ENCODE data around the gene CBLIF. TPM values are rescaled to one million over a fixed set of nuclear protein-coding genes. Genes with fewer than 3 reads are reported as not detected.

The CBLIF gene
- total RNA-seq, 4 donors from 2014 or later, result not detected

- no peak overlapping the region for H3K4me3 ChIP-seq (ENCODE audit: low read depth, poor library complexity, severe bottlenecking)
- no peak for DNase-seq (ENCODE audit: low spot score in 2 of 2)
- WGBS, 2 donors, result 46 to 52% methylated on average over 2 of the region's 2 CpGs
- intact Hi-C loops (cut with DNase I; ENCODE audit: low total_unique reads), result loop anchor here (5.0 to 10.0 kb wide), 2 partner anchors 49 to 106 kb away; no protein-coding TSS in a partner anchor
- no peak for TF ChIP-seq POLR2A (IDR thresholded peaks at IDR 0.05)
- TF ChIP-seq CTCF (IDR thresholded peaks at IDR 0.05), result no peak
Measured at GRCh38 chr11:59801160-59801706, 44.1 kb downstream of the CBLIF start.

GRCh38 chr11:59800390-59801025 lies 44.8 kb downstream of the CBLIF start:
- TF ChIP-seq CTCF (IDR thresholded peaks at IDR 0.05) (no peak), POLR2A (IDR thresholded peaks at IDR 0.05) (no peak)
- no peak overlapping the region for H3K4me3 ChIP-seq (ENCODE audit: low read depth, poor library complexity, severe bottlenecking)
- DNase-seq (ENCODE audit: low spot score in 2 of 2), result no peak
- intact Hi-C loops (cut with DNase I; ENCODE audit: low total_unique reads), result loop anchor here (5.0 to 10.0 kb wide), 2 partner anchors 48 to 106 kb away; no protein-coding TSS in a partner anchor
- WGBS, 2 donors, result 75 to 79% methylated on average over 7 of the region's 7 CpGs

- DNase-seq (ENCODE audit: low spot score in 2 of 2), result no peak
- 78 to 90% methylated on average over 3 of the region's 3 CpGs for WGBS, 2 donors
- H3K4me3 ChIP-seq (ENCODE audit: low read depth, poor library complexity, severe bottlenecking), result no peak overlapping the region
- intact Hi-C loops (cut with DNase I; ENCODE audit: low total_unique reads), result no loop called here
- TF ChIP-seq CTCF (IDR thresholded peaks at IDR 0.05) (no peak), POLR2A (IDR thresholded peaks at IDR 0.05) (no peak)
Measured at GRCh38 chr11:59794417-59794816, 50.9 kb downstream of the CBLIF start.

GRCh38 chr11:59792507-59792906 lies 52.8 kb downstream of the CBLIF start:
- no peak for DNase-seq (ENCODE audit: low spot score in 2 of 2)
- H3K4me3 ChIP-seq (ENCODE audit: low read depth, poor library complexity, severe bottlenecking), result no peak overlapping the region
- WGBS, 2 donors, result 75% methylated on average over 1 of the region's 1 CpG
- TF ChIP-seq CTCF (IDR thresholded peaks at IDR 0.05) (no peak), POLR2A (IDR thresholded peaks at IDR 0.05) (no peak)
- intact Hi-C loops (cut with DNase I; ENCODE audit: low total_unique reads), result no loop called here

- no peak for TF ChIP-seq CTCF (IDR thresholded peaks at IDR 0.05)
- no peak for TF ChIP-seq POLR2A (IDR thresholded peaks at IDR 0.05)
- H3K4me3 ChIP-seq (ENCODE audit: low read depth, poor library complexity, severe bottlenecking), result no peak overlapping the region
- DNase-seq (ENCODE audit: low spot score in 2 of 2), result no peak
- intact Hi-C loops (cut with DNase I; ENCODE audit: low total_unique reads), result no loop called here
- 80 to 81% methylated on average over 4 of the region's 4 CpGs for WGBS, 2 donors
Measured at GRCh38 chr11:59791639-59792038, 53.7 kb downstream of the CBLIF start.
